HUES64 (cell line): ENCODE results near the gene ODF4.
"Not testable (repeated sequence)": the region's sequence is repeated elsewhere in the genome, so short reads cannot be mapped to it uniquely, and the experiment has no call there.

Experiments
- H3K27ac ChIP-seq: 2 replicates; pipeline ENCODE4 v1.7.0; 2013; ENCODE audit warnings: low read depth, low read length, inconsistent platforms
- H3K27me3 ChIP-seq: 2 replicates; pipeline ENCODE4 v1.6.1; 2013; ENCODE audit warnings: mild to moderate bottlenecking, low read length; ENCODE audit not compliant: insufficient read depth
- H3K36me3 ChIP-seq: 2 replicates; pipeline ENCODE4 v1.6.1; 2013; ENCODE audit warnings: mild to moderate bottlenecking, low read length; ENCODE audit not compliant: insufficient read depth
- H3K4me1 ChIP-seq: 2 replicates; pipeline ENCODE4 v1.6.1; 2013; ENCODE audit warnings: mild to moderate bottlenecking, low read length, moderate library complexity; ENCODE audit not compliant: insufficient read depth
- H3K4me3 ChIP-seq: 2 replicates; pipeline ENCODE4 v1.5.1; 2013; ENCODE audit warnings: mild to moderate bottlenecking, low read length, moderate library complexity
- H3K9ac ChIP-seq: 2 replicates; pipeline ENCODE4 v1.6.1; 2013; ENCODE audit warnings: mild to moderate bottlenecking, low read depth, low read length
- H3K9me3 ChIP-seq: 2 replicates; pipeline ENCODE4 v1.6.1; 2013; ENCODE audit warnings: low read depth, low read length; ENCODE audit not compliant: insufficient read depth
- WGBS: fragments of 150-250, 120-280 bp; methylation state at CpG from one replicate; pipeline ENCODE4 v1.1.7; 2013; ENCODE audit warnings: missing lambda C conversion rate; 5-methylcytosine and 5-hydroxymethylcytosine counted together

ODF4 gene

DNA sequence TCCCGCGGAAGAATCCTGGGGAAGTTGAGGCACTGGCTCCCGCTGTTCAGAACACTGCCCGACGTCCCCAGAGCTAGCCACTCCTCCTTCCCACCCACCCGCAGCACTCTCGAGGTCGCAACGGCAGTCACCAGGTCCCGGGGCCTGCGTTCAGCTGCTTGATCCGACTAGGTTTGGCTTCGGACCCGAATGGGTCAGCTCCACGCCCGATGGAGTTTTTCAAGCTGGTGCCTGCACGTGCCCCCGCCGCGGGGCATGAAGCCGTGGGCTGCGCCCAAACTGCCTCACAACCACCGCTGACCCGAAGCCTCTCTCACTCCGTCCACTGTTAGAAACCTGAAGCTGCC lies 12.4 kb upstream of the ODF4 start:
- WGBS: 29% methylated on average over 25 of the region's 25 CpGs
- Histone ChIP-seq H3K4me3 (peak overlapping the region; percentile 54), H3K36me3 (no peaks in the 10 kb centered on the region)

DNA sequence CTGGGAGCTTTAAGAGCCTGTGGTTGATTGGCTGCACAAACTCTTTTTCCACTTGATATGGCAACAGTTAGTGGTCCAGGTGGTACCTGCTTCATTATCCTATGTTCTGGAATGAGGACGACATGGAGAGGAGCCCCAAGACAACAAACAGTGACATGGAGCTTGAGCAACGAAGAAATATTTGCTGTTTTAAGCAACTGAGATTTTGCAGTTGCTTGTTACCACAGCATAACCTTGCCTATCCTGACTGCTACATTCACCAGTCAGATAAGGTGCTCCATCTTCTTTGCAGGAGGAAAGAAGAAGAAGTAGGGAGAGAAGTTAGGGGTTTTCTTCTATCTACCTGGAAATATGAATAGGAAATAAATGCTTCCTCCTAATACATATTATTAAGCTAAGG lies 7.5 kb upstream of the ODF4 start:
- no peaks in the 10 kb centered on the region for H3K9me3 ChIP-seq
- WGBS: 85% methylated on average over 2 of the region's 2 CpGs
- no peaks in the 10 kb centered on the region for H3K36me3 ChIP-seq
- no peak overlapping the region for H3K4me3 ChIP-seq
- no peaks in the 10 kb centered on the region for H3K4me1 ChIP-seq
- no peak overlapping the region for H3K27ac ChIP-seq
- H3K27me3 ChIP-seq: peaks cover 10% of the 10 kb centered on the region
- no peak overlapping the region for H3K9ac ChIP-seq

More for the DNA sequence above, 12.4 kb upstream of the ODF4 start:
- peak overlapping the region; percentile 34 for H3K9ac ChIP-seq
- peaks cover 29% of the 10 kb centered on the region for H3K27me3 ChIP-seq
- no peaks in the 10 kb centered on the region for H3K9me3 ChIP-seq
- H3K4me1 ChIP-seq: no peaks in the 10 kb centered on the region
- H3K27ac ChIP-seq: no peak overlapping the region

DNA sequence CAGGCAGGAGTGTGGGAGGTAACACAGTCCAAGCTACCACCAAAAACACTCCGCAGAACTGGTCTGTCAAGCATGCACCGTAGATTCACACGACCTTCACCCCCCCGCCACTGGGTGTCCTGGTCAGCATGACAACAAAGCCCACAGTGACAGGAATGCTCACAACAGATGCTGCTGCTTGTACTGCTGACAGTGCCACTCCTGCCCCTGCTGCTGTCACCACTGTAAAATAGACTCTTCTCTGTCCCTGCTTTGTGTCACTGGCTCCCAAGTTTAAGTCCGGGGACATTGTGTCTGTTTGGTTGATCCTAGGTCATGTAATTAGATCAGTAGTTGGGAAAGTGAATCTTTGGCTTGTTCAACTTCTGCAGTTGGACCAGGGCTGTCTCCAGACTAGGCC lies 7.0 kb upstream of the ODF4 start:
- Histone ChIP-seq H3K4me3 (no peak overlapping the region), H3K27ac (no peak overlapping the region), H3K9ac (no peak overlapping the region), H3K9me3 (no peaks in the 10 kb centered on the region), H3K4me1 (peaks cover 1% of the 10 kb centered on the region), H3K36me3 (no peaks in the 10 kb centered on the region), H3K27me3 (peaks cover 5% of the 10 kb centered on the region)
- 69% methylated on average over 5 of the region's 5 CpGs for WGBS

DNA sequence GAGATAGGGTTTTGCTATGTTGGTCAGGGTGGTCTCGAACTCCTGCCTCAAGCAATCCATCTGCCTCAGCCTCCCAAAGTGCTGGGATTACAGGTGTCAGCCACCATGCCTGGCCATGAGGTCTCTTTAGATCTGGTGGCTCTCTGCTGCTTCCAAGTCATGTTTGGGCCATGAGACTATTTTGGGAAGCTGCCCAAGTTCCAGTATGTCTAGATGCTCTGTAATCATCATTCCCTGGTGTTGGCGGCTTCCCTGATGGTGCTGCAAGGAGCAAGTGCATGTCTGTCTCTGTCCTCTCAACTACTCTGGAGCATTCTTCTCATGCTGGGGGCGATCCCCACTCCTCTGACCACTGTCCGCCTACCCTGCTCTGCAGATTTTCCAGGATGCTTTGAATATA lies 6.4 kb upstream of the ODF4 start:
- H3K4me3 ChIP-seq: no peak overlapping the region
- H3K9me3 ChIP-seq: no peaks in the 10 kb centered on the region
- H3K36me3 ChIP-seq: no peaks in the 10 kb centered on the region
- no peak overlapping the region for H3K27ac ChIP-seq
- H3K4me1 ChIP-seq: peaks cover 7% of the 10 kb centered on the region
- WGBS: 93% methylated on average over 4 of the region's 4 CpGs
- no peaks in the 10 kb centered on the region for H3K27me3 ChIP-seq
- no peak overlapping the region for H3K9ac ChIP-seq

DNA sequence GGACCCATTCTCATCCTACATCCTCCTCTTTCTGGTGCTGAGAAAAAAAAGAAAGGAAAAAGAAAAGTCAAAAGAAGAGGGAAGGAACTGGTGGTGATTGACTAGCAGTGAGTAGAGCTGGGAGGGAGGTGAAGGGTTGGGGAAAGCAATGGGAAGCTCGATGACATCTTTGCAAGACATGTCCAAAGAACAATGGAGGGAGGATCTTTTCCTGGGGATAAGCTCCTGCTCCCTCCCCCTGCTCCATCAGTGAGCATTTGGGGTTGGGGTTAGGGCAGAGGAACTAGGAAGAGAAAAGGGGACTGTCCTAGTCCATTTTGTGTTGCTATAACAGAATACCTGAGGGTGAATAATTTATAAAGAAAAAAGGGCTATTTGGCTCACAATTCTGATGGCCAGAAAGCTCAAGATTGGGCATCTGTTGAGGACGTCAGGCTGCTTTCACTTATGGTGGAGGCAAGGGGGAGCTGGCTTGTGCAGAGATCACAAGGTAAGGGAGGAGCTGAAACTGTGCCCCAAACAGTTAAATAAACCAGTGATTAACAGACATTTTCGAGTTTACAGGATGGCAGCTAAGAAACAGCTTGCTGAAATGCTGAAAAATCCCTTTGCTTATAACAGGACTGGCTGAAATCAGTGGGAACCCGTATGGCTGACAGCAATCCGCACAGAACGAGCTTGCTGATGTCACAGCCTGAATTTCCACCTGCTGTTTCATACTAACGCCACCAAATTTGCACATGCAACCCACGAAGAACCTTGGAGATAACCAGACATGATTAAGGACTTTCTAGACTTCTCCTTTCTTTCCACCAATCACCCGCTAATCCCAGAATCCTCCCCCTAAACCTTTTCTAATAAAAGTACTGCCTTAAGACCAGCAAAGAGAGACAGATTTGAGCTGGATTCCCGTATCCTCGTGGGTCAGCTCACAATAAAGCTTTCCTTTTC lies 1.6 kb upstream of the ODF4 start:
- Histone ChIP-seq H3K27ac (peak overlapping the region; percentile 38; the same call in 1 of the 2 replicates), H3K4me1 (peaks cover 20% of the 10 kb centered on the region), H3K9me3 (no peaks in the 10 kb centered on the region), H3K4me3 (no peak overlapping the region), H3K27me3 (no peaks in the 10 kb centered on the region), H3K36me3 (no peaks in the 10 kb centered on the region), H3K9ac (no peak overlapping the region)
- 42% methylated on average over 11 of the region's 11 CpGs for WGBS

DNA sequence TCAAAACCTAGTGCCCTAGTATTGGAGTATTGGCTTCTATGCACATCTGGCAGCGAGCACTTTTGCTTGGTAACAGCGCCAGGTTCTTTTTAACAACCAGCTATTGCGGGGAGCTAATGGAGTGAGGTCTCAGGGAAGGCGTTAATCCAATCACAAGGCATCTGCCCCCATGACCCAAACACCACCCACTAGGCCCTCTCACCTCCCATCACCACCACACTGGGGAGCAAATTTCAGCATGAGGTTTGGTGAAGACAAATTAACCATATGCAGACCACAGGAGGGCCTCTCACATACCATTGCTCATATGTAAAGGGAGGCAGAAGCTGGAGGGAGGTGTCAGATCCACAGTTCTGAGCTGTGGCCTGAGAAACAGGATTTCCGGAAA lies 893 bp upstream of the ODF4 start:
- Histone ChIP-seq H3K9me3 (no peaks in the 10 kb centered on the region), H3K27me3 (no peaks in the 10 kb centered on the region), H3K27ac (peak overlapping the region; percentile 38; the same call in 1 of the 2 replicates), H3K4me1 (peaks cover 20% of the 10 kb centered on the region), H3K36me3 (no peaks in the 10 kb centered on the region), H3K9ac (no peak overlapping the region), H3K4me3 (no peak overlapping the region)
- WGBS: 77% methylated on average over 5 of the region's 5 CpGs

DNA sequence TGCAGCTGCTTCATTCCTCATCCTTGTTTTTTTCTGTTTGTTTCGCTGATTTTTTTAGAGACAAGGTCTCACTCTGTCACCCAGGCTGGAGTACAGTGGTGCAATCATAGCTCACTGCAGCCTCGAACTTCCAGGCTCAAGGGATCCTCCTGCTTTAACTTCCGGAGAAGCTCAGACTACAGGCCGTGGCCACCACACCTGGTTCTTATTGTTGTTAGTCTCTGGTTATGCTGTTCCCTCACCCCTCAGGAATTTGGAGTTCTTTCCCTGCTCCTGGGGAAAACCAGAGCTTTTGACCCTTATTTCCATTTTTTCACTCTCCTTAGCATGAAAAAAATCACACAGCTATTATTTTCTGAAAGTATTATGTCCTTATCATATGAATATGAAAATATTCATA lies 1.8 kb downstream of the ODF4 start:
- 64% methylated on average over 4 of the region's 4 CpGs for WGBS
- no peaks in the 10 kb centered on the region for H3K27me3 ChIP-seq
- peaks cover 20% of the 10 kb centered on the region for H3K4me1 ChIP-seq
- H3K4me3 ChIP-seq: no peak overlapping the region
- no peaks in the 10 kb centered on the region for H3K36me3 ChIP-seq
- no peaks in the 10 kb centered on the region for H3K9me3 ChIP-seq
- no peak overlapping the region for H3K27ac ChIP-seq
- peak overlapping the region; percentile 41; the same call in 1 of the 2 replicates for H3K9ac ChIP-seq

DNA sequence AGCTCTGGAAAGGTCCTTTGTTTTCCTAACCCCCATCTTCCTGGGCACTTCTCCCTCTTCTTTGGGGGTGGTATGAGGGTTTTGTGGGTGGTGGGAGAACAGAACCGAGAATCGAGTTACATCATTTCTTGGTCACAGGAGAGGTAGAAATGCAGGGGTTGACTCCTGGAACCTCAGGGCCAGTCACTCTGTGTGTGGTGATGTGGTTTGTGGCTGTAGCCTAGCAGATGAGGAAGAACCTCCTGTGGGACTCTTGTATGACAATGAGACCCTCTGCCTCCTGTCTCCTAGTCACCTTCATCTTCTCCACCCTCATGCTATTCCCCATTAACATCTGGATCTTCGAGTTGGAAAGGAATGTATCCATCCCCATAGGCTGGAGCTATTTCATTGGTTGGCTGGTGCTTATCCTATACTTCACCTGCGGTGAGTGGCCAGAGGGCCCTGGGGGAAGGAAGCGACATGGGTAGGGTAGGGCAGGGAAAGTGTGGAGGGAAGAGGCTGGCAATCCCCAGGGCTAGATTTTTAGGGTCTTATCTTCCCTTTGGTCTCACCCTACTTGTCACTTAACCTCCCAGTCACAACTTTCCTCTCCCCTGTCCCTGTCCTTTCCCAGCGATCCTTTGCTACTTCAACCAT lies 5.5 kb downstream of the ODF4 start:
- no peaks in the 10 kb centered on the region for H3K36me3 ChIP-seq
- H3K27me3 ChIP-seq: no peaks in the 10 kb centered on the region
- no peak overlapping the region for H3K4me3 ChIP-seq
- H3K9ac ChIP-seq: no peak overlapping the region
- H3K4me1 ChIP-seq: peaks cover 10% of the 10 kb centered on the region
- 80% methylated on average over 6 of the region's 6 CpGs for WGBS
- H3K9me3 ChIP-seq: no peaks in the 10 kb centered on the region
- H3K27ac ChIP-seq: no peak overlapping the region

DNA sequence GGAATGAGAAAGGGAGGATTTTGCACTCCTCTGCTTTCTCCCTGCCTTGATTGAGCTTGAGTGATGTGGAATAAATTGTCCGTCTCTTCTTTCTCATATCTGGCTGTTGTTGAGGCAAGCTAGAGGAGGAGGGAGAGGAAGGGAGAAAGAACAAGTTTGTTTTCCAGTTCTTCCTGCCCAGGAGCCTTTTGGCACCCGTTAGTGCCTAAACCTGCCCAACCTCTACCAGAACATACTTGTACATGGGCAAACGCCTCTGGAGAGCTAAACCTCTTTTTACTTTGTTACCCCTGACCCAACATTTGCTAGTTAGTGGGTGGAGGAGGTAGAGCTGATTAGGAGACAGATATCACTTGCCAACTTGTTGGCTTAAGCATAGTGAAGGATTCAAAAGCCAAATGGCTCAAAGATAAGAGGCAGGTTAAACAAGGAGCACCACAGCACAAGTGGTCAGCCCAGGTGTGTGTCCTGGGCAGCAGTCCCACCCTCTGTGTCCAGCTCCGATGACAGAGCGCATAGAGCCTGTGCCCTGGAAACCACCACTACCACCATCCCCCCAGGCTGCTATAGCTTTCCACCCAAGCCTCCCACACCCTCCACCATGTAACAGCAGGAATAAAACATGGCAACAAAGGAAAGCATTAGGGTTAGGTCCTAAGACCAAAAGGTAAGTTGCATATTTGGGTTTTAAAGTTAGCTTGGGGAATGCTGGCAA lies 6.5 kb downstream of the ODF4 start:
- no peak overlapping the region for H3K27ac ChIP-seq
- no peak overlapping the region for H3K9ac ChIP-seq
- H3K27me3 ChIP-seq: no peaks in the 10 kb centered on the region
- H3K4me3 ChIP-seq: no peak overlapping the region
- peaks cover 9% of the 10 kb centered on the region for H3K4me1 ChIP-seq
- H3K36me3 ChIP-seq: no peaks in the 10 kb centered on the region
- 94% methylated on average over 4 of the region's 5 CpGs for whole genome bisulfite sequencing
- H3K9me3 ChIP-seq: no peaks in the 10 kb centered on the region

DNA sequence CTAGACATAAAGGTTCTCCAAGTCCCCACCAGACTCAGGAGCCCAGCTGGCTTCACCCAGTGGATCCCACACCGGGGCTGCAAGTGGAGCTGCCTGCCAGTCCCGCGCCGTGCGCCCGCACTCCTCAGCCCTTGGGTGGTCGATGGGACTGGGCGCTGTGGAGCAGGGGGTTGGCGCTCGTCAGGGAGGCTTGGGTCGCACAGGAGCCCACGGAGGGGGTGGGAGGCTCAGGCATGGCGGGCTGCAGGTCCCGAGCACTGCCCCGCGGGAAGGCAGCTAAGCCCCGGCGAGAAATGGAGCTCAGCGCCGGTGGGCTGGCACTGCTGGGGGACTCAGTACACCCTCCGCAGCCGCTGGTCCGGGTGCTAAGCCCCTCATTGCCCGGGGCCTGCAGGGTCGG lies 7.4 kb downstream of the ODF4 start:
- H3K4me3 ChIP-seq, H3K4me1 ChIP-seq, H3K9ac ChIP-seq, H3K9me3 ChIP-seq, H3K36me3 ChIP-seq, H3K27ac ChIP-seq, H3K27me3 ChIP-seq: not testable (repeated sequence)
- WGBS: 95% methylated on average over 25 of the region's 25 CpGs

DNA sequence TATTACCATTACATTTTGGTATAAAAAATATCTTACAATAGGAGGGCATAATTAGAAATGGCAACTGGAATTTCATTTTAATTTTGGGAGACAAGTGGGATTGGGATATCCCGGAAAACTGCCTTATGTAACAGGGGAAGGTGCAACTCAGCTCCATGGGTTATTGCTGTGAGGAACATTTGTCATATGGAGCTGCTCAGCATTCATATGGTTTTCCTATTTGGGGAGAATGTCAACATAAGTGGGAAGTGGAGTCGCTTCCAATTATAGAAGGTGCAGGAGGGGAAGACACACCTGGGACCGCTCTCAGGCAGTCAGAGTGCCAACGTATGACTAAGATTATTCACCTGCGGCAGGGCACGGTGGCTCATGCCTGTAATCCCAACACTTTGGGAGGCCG lies 10.7 kb downstream of the ODF4 start:
- H3K4me1 ChIP-seq: peaks cover 9% of the 10 kb centered on the region; the same call in 1 of the 2 replicates

More for the DNA sequence above, 10.7 kb downstream of the ODF4 start:
- no peak overlapping the region for H3K9ac ChIP-seq
- no peaks in the 10 kb centered on the region for H3K27me3 ChIP-seq
- no peak overlapping the region for H3K4me3 ChIP-seq
- H3K27ac ChIP-seq: no peak overlapping the region
- no peaks in the 10 kb centered on the region for H3K9me3 ChIP-seq
- 88% methylated on average over 7 of the region's 7 CpGs for WGBS
- no peaks in the 10 kb centered on the region for H3K36me3 ChIP-seq
